SK-N-SH treated with all-trans-retinoic acid at 6 μM for 48 hours (cell line): ENCODE data around the gene PHF20.
"Not testable (repeated sequence)": the region's sequence is repeated elsewhere in the genome, so short reads cannot be mapped to it uniquely, and the experiment has no call there.

Experiments
- CREB5 ChIP-seq: fragments of 250-450 bp; sonication (Bioruptor Pico); IDR thresholded peaks from 2 replicates; pipeline ENCODE4 v1.5.1; 2020; ENCODE audit warnings: low read depth, mild to moderate bottlenecking, moderate library complexity
- ISL1 ChIP-seq: fragments of 250-450 bp; sonication (Bioruptor Pico); IDR thresholded peaks from 2 replicates; pipeline ENCODE4 v2.1.2; 2022; ENCODE audit warnings: mild to moderate bottlenecking, moderate library complexity
- PATZ1 ChIP-seq: fragments of 250-450 bp; sonication (Bioruptor Pico); IDR thresholded peaks from 2 replicates; pipeline ENCODE4 v1.8.0; 2020; ENCODE audit warnings: mild to moderate bottlenecking, moderate library complexity, borderline replicate concordance
- TCF4 ChIP-seq: fragments of 250-450 bp; sonication (Bioruptor Pico); IDR thresholded peaks from 2 replicates; pipeline ENCODE4 v1.8.0; 2021; ENCODE audit warnings: mild to moderate bottlenecking, moderate library complexity, borderline replicate concordance
- TSHZ2 ChIP-seq: fragments of 250-450 bp; sonication (Bioruptor Pico); IDR thresholded peaks from 2 replicates; pipeline ENCODE4 v1.5.0; 2020; ENCODE audit warnings: mild to moderate bottlenecking, moderate library complexity
- ZFP30 ChIP-seq: fragments of 450-650 bp; formaldehyde crosslinking; IDR thresholded peaks from 2 replicates; pipeline ENCODE4 v1.5.0; 2022; ENCODE audit warnings: mild to moderate bottlenecking, moderate library complexity

GRCh38 chr20:35723275-35723639, 48.6 kb upstream of the PHF20 start:
- not testable (repeated sequence) for TF ChIP-seq ISL1, PATZ1, TCF4, CREB5, ZFP30, TSHZ2 (CRISPR knock-in tag)
